ENCODE measurements around the gene PTTG1IP. TPM values are rescaled to one million over a fixed set of nuclear protein-coding genes. Genes with fewer than 3 reads are reported as not detected.

PTTG1IP gene
- 146 and 185 TPM in 2 replicates for total RNA-seq

GRCh38 chr21:44873356-44874239 lies at the start of gene PTTG1IP:
PTTG1IP (minus strand) TSS chr21:44873690; CDS start chr21:44873616, 74 bp downstream.

DNA sequence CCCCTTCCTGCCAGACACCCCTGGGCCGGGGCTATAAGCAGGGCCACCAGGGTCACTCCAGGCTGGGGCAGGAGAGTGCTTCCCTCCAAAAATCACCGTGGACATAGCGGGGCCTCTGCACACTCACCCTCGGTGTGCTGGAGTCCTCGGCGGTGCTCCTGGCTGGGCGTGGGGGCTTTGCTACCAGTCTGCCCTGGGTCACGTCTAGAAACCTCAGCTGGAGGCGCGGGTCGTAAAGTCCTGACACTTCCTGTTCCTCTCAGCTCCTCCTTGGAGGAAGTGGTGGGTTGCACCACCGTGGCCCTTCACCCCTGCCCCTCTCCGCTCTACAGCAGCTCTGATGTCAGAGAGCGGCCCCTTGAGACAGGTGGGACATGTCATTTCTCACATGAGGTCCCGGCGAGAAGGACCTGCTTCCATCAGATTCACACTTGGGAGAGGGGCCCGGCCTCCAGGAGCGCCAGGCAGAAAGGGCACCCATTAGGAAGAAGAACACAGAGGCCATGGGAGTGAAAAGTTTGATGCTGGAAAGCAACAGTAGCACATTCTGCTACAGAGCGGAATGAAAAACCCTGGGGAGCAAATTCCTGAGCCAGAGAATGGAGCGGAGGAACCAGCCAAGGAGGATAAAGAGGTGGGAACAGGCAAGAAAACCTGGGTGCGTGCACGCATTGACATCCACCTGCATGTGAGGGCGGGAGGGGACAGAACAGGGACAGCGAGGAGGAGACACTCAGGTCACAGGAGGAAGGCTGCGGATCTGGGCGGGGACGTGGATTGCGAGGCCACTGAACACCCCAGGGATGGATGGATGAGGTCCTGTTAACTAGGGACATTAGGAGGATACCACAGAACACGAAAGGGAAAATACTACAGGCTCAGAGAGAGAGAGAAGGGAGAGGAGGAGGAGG lies 47.5 kb upstream of the PTTG1IP start, which contains the start of gene ITGB2:
Gene ITGB2 (minus strand): TSS at position 206 of the 911 bp plus-strand sequence. CDS start 10,117 bp downstream, outside the sequence.

GRCh38 chr21:44817914-44818639 lies 55.4 kb downstream of the PTTG1IP start, which contains the start of gene SUMO3:
SUMO3 (minus strand) TSS chr21:44818062; CDS start chr21:44817968, 94 bp downstream.

DNA sequence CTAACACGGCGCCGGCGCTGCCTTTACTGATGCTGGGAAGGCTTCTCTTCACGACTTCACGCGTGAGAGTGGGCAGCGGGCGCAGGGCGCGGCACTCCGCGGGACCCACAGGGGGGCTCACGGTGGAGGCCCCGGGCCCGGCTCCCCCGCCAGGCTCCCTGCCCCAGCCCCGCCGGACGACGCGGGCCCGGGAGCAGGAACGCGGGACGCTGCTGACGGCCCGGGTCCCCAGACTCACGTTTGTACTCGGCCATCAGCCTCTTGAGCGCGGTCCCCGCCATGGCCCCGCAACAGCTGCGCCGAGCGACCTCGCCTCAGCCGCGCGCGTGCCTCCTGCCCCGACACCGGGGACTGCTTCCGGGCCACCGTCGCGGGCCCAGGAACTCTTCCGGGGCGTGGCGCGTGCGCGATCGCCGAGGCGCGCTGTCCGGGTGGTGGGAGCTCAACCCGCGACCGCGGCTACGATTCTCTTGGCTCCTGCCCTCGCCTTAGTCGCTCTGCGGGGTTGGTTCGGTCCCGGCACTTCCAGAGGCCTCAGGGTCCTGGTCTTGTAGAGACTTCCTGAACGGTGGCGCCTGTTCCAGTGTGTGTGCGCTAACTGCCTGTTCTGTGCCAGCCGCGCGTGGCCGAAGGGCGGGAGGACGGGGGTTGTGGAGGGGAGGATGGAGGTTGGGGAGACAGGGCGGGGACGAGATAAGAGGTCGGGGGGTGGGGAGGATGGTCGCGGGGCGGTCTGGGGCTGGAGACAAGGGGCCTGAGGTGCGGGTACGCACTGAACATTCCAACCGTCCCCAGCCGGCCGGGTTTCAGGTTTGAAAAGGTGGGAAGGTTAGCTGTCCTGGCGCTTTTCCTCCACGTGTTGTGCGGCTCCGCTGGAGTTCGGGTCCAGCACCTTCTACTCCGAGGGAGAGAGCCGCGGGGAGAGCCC lies 71.8 kb downstream of the PTTG1IP start, which contains the start of gene UBE2G2:
Gene UBE2G2 (minus strand): TSS at position 353 of the 928 bp plus-strand sequence. CDS start 72 bp downstream, at position 281.

Other genes starting within 250 kb of the PTTG1IP start
- gene KRTAP10-9, start 246.6 kb downstream of the PTTG1IP start, total RNA-seq = not detected in 2 replicates
- not detected in 2 replicates for gene KRTAP10-10, start 236.3 kb downstream of the PTTG1IP start, total RNA-seq
- not detected in 2 replicates for gene KRTAP10-11, start 227.3 kb downstream of the PTTG1IP start, total RNA-seq
- gene KRTAP12-4, start 219.0 kb downstream of the PTTG1IP start, total RNA-seq = not detected in 2 replicates
- gene KRTAP12-3, start 215.8 kb downstream of the PTTG1IP start, total RNA-seq = not detected in 2 replicates
- gene KRTAP12-2, start 206.8 kb downstream of the PTTG1IP start, total RNA-seq = not detected in 2 replicates
- gene KRTAP12-1, start 191.5 kb downstream of the PTTG1IP start, total RNA-seq = not detected in 2 replicates
- not detected in 2 replicates for gene KRTAP10-12, start 176.5 kb downstream of the PTTG1IP start, total RNA-seq
- not detected in 2 replicates for gene TSPEAR, start 162.1 kb downstream of the PTTG1IP start, total RNA-seq
- 41.8 and 55.8 TPM in 2 replicates for gene UBE2G2, start 71.9 kb downstream of the PTTG1IP start, total RNA-seq
- gene SUMO3, start 55.6 kb downstream of the PTTG1IP start, total RNA-seq = 71.7 and 77.9 TPM in 2 replicates
- gene ITGB2, start 47.2 kb upstream of the PTTG1IP start, total RNA-seq = not detected in 2 replicates
- 11.4 and 14.0 TPM in 2 replicates for gene SLX9, start 66.3 kb upstream of the PTTG1IP start, total RNA-seq
- 2.0 and 5.9 TPM in 2 replicates for gene ADARB1, start 200.9 kb upstream of the PTTG1IP start, total RNA-seq